Activated CD4-positive, alpha-beta T cell treated with anti-CD3 and anti-CD28 coated beads, Interleukin-2, amount 50 U/mL, for 16 hours (primary cell): Measurements from ENCODE around the gene PWP1.
A peak's percentile ranks its signal among the peaks of the same experiment; 100 is the strongest.

Experiments used
- DNase-seq: peaks from one replicate; pipeline ENCODE4 v3.0.0-alpha.2; 2020

The PWP1 gene

DNA sequence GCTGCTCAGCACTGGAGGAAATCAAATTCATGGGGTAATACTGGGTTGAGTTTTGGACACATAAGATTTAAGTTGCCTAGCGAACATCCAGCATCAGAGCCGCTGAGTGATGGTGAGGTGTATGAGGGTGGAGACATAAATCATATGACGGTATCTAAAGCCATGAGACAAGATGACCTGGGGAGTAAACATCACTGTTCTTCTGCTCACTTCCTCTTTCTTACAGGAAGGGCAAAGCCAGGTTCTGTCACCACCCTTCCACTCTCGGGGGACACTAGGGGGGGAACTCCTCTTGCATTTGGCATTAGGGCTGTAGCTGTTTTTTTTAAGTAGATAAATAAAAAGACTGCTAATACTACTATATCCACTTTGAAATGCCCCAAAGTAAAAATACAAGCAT, 51.3 kb downstream of the PWP1 start:
- DNase-seq = no peak

GRCh38 chr12:107748472-107748871, 62.9 kb downstream of the PWP1 start:
- no peak for DNase-seq

DNA sequence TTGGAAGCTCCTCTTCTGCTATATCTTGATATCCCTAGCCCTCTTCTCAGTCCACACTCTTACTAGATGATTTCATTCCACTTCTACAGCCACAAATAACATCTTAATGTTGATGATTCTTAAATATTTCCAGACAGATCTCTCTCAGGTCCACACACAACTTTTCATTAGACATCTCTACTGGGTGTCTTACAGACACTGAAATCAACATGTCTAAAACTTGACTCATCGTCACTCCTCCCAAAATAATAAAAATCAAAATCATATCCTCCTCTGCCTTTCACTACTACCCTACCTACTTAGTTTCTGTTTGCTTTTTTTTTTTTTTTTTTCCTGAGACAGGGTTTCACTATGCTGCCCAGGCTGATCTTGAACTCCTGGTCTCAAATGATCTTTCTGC, 63.5 kb downstream of the PWP1 start:
- DNase-seq = no peak

DNA sequence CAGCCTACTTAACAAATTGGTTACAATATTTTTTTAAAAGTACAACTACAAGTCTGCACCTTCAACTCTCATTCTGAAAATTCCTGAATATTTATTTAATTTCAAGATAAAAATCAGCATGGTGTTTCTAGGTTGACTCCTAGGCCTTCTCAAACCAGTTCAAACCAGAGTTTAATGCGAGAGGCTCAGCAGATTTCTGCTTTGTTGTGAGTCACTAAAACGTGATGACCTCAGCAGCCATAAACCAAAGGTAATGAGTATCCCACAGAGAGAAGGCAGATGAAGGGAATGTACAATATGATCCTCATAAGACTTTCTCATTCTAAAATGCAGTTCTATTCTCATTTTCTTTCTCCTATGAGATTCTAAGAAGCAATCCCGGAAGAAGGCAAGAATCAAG, 73.8 kb downstream of the PWP1 start:
- DNase-seq = peak; percentile 77

DNA sequence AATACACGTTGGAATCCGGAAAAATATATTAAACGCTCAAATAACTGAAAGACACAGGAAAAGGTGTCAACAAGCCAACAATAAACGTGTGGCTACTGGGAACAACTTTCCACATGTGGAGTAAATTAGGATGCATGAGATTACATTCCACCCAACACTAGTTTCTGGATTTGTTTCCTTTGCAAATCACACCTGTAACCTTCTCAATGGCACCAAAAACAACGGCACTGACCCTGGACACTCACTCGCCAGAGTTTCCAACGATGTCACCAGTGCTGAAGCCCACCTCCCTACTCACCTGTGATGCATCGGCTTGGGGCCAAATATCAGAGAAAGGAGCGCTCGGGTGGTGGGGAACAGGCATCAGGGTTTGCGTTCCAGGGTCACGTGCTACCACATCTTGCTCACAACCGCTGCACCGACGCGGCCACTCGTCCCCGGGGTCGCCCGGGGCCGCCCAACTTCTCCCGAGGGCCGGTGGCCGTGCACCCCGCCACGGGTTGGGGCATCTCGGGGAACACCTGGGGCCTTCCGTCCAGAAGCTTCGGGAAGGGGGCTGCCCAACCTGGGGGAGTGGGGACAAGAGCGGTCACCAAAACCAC, 74.7 kb downstream of the PWP1 start:
- peak; percentile 29 for DNase-seq

DNA sequence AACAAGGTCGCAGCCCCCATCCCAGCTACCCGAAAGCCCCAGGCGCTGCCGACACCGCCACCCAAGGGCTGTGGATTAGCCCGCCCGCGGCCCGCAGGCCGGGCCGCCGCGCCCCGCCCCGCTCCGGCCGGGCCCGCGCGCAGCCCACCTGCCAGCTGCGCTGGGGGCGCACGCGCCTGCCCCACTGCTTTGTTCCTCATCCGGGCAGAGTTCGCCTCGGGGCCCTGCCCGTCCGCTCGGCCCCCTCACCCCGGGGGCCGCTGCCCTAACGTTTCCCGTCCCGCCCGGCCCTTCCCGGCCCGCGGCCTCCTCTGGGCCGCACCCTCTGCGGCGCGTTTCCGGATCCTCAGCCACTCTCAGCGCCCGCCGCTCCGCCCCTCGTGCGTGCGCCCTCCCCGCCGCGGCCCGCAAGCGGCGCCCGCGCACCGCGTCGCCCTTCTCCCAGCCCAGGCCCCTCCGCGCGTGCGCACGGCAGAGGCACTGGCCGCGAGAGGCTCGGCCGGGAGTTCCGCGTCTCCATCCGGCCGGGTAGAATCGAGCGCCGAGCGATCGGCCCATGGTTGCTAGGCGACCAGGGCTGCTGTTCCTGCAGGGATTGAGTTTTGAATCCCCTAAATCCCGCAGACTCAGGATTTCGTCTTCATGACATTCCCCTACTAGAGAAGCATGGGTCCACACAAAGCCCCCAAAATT, 75.4 kb downstream of the PWP1 start, which contains the start of gene PRDM4:
PRDM4 (minus strand) TSS at position 329 of the 693 bp plus-strand sequence. CDS start 622 bp downstream, outside the sequence.
- peak; percentile 92 for DNase-seq

- DNase-seq = no peak
These were observed 75.9 kb downstream of the PWP1 start for GRCh38 chr12:107761502-107761904.
